ENCODE measurements around the gene ARSD.

ARSD gene

DNA sequence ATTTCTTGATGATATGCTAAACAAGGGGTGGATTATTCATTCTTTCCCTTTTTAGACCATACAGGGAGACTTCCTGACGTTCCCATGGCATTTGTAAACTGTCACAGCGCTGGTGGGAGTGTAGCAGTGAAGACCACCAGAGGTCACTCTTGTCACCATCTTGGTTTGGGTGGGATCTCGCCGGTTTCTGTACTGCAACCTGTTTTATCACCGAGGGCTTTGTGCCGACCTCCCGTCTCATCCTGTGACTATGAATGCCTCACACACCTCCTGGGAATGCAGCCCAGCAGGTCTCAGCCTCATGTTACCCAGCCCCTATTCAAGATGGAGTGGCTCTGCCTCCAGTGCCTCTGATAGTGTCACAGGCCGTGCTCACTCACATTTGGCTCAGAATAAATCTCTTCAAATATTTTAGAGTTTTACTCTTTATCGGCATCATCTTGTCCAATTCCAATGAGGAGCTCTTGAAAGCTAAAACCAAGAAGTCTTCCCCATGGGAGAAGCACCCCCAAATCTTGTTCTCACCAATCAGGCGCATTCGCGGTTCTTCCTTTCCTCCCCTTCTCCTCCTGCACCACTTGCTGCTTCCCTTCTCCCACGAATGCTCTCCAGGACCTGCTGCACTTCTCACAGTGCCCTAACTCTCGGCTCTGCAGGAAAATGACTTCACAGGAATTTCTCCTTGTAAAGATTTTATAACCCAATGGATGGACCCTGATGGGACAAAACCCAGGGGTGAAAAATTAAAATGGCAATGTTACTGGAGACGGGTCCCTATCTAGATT is 39.2 kb downstream of the ARSD start:
- DNase-seq = peak; percentile 28

DNA sequence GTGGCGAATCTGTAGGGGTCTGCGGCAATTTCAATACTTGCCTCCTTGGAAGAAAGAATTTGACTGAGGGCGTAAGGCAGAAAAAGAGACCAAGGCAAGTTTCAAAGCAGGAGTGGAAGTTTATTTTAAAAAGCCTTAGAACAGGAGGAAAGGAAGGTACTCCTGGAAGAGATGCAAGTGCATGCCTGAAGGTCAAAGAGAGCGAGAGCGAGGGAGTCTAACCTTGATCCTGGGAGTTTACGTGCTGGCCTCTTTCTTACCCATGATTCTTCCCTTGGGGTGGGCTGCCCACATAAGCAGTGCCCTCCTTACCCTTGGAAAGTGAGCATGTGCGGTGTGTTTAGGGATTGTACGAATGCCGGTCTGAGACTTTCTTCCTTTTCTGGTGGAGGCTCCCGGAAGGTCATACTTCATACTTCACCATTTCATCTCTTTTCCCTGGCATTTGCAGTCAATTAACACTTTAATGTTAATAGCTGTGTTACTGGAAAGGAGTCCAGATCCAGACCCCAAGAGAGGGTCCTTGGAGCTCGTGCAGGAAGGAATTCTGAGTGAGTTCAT is 40.0 kb downstream of the ARSD start:
- no peak for DNase-seq

DNA sequence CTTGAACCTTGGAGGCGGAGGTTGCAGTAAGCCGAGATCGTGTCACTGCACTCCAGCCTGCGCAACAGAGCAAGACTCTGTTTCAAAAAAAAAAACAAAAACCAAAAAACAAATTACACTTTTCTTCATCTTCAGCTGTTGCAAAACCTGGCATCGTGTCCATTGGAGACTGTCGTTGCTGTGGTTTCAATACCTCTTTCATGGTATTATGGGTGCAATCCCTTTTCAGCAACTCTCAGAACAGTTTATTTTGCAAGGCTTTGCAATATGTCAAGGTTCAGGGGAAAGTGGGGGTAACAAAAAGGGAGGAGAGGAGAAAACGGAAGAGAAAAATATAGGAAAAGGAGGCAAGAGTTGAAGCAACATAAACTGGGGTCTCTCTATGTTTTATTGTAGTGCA is 40.8 kb downstream of the ARSD start:
- DNase-seq = no peak

DNA sequence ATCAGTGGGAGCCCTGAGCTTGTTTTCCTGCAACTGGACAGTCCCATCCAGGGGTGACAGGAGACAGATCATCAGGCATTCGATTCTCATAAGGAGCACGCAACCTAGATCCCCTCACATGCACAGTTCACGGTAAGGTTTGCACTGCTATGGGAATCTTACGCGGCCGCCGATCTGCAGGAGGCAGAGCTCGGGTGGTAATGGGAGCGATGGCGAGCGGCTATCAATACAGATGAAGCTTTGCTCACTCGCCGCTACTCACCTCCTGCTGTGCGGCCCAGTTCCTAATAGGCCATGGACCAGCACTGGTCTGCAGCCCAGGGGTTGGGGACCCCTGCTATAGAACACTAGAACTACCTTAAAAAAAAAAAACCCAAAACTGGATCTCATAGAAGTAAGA is 45.4 kb downstream of the ARSD start:
- no peak for DNase-seq

DNA sequence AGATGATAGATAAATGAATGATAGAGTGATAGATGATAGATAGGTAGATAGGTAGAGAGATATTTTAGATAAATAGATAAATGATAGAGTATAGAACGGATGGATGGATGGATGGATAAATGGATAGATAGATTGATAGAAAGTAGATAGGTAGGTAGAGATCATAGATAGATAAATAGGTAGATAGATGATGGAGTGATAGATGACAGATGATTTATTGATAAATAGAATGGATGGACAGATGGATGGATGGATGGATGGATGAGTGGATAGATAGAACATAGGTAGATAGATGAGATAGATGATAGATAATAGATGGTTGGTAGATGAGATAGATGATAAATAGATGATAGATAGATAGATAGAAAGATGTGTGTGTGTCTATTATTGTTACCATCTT is 49.5 kb downstream of the ARSD start:
- DNase-seq = no peak

DNA sequence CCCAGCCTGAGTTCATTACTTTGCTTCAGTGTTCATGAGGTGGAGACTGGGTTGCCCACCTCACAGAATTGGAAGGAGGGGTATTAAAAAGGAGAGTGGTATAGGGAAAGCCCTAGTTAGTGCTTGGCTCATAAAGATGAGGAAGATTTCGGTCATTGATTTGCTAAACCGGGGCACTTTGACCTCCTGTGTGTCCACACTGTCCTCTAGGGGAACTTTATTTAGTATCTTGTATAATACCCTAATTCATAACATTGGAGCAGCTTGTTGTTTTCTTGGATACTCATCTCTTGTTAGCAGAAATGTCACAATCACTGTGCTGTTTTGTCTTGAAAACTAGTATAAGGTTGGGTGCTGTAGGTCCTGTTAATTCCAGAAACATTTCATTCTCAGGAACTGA is 50.6 kb downstream of the ARSD start:
- DNase-seq = no peak

DNA sequence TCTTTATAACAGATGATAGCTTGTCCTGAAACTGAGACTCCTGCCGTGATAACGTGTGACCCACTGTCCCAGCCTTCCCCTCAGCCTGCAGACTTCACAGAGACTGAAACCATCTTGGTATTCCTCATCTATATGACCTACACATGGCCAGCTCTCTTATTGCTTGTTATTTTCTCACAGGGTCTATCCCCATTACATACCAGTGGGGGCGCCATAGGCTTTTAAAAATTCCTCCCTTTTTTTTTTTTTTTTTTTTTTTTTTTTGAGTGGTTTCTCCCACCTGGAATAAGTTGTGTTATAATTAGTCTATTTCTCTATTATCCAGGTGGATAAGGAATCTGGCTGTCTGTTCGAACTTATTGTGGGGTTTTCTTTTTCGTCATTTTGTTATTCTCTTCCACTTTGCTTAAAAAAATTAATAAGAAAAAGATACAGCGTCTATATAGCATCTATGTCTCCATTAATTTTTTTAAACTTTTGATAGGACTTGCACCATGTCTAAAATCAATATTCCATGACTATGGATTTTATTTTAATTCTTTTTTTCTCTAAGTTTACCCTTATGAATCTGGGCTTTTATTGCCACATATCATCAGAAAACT is 53.2 kb downstream of the ARSD start:
- DNase-seq = no peak

DNA sequence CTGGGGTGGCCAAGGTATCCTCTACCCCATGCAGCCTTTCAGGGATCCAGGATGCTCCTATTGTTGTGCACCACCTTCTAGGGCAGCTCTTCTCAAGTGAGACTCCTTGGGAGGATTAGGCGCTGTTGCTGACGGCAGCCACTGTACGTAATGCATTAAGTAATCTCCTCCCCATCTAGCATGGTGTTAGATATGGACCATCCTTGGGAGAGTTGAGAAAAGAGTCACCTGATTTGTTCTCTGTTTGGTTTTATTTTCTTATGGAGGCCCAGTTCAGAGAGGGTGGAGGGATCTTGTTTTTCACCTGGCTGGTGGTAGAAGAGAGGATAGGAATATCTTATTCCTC is 54.0 kb downstream of the ARSD start:
- no peak for DNase-seq

DNA sequence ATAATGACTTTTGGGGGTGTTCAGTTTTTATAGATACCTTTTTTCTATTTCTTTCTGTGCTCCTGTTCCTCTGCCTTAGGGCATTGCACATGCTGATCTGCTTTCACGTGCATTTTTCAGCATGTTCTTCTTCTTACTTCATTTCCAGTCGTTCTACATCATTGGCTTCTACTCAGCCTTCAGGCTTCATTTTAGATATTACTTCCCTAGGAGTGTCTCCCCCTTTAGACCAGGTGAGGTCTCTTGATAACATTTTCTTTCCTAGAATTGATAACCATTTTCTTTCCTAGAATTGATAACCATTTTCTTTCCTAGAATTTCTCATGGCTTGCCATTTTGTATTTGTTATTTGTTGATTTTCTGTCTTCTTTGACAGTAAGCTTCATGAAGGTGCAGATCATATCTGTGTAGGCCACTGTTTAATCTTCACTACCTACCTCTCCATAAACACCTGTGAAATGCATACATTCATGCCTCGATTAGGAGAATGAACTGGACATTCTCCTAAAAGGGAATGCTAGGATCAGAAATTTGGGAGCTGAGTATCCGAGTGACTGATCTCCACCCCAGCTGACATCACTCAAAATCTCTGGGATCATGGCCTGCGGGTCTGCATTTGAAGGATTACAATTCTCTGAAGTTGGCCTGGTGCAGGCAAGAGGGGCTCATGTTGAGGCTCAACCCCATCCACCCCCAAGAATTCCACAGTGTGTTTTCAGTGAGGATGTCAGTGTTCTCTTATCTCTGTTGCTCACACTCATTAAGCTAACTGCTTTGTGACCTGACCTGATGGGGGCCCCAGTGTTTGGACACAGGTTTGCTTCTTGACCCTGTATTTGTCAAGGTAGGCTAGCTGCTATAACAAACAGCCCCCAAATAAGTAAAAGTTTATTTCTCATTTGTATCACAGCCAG is 54.7 kb downstream of the ARSD start:
- DNase-seq = no peak

DNA sequence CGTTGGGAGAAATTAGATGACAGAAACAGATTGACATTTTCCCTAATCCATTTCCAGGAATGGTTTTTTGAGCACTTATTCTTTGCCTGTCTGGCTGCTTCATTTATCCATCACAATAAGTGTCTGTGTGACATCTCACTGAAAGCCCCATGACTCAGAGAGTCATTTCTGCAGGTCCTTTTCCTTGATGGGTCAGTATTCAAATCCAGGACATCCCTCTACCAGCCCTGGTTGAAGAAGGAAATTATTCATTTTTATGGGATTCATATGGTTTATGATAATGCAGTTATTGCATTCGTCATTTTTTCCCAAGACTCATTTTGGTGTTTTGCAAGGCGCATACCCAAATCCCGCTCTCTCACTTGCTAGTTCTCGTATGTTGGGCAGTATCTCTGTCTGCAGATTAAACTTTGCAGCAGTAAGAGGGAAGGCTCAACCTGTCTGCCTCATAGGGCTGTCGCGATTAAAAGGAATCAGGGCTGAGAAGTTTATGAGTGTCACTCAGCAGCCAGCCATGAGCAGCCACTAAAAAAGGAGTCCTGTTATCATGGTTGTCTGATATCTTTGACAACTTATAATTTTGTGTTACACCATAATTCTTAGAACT is 56.4 kb downstream of the ARSD start:
- no peak for DNase-seq

DNA sequence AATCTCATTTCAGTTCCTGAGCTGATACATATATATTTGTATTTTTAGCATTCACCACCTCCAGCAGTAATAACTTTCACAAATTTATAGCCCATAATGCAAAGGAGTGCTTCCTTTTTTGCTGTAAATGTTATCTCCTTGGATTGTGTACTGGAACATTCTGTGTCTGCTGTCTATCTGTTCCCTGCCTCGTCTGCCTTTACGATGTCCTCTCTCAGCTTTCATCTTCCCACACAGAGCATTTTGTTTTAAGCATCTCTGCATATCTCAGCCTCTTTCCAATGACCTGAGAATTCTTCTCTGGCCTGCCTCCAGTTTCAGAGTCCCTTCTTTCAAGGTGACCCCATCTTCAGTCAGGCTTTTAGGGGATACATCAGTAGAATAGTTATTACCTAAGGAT is 57.3 kb downstream of the ARSD start:
- DNase-seq = no peak

DNA sequence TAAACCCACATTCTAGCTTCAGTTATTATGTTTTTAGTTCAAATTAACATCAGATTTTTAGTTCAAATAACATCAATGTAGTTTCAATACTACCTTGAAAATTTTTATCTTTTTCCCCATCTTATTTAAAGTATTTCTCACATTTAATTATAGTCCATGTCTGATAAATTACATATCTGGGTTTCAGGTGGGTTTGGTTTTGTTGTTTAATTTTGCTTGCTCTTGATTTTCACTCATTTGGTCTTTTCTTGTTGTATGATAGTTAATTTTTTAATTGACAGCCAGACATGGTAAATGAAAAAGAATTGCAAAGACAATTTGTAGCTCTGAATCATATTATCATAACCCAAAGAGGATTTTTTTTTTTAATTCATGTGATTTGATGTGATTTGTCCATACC is 58.5 kb downstream of the ARSD start:
- no peak for DNase-seq

DNA sequence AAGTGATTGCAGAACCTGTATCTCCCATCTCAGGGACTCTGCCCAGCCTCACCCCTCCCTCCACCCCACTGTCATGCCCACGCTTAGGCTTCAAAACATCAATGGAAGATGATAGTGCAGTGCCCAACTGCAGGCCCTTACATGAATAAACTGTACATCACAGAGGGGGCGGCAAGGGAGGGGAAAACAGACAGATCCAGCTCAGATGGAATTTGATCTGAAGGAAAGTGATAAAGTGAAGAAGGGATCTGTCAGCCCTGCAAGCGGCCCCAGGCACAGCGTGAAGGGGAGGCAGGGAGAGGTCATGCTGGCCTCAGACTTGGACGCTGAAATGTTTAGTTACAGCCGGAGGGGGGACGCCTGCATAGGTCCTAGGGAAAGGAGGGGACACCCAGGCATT is 61.9 kb downstream of the ARSD start:
- no peak for DNase-seq

DNA sequence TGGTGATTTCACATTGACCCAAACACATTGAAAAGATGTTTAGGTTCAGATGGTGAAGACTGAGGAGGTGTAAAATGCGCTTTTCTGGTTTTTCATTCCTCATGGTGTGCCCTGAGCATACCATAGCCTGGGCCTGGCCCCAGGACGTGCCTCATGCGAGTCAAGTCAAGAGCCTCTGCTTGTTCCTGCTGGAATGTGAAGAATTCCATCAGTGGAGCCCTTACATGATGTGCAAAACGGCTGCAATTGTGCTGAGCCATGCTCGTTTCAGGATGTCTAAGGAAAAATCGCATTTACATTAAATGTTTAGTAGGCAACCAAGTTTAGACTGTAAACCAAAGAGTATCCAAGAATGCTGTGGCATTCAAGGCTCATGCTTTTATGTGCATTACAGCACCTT is 65.5 kb downstream of the ARSD start:
- DNase-seq = no peak

DNA sequence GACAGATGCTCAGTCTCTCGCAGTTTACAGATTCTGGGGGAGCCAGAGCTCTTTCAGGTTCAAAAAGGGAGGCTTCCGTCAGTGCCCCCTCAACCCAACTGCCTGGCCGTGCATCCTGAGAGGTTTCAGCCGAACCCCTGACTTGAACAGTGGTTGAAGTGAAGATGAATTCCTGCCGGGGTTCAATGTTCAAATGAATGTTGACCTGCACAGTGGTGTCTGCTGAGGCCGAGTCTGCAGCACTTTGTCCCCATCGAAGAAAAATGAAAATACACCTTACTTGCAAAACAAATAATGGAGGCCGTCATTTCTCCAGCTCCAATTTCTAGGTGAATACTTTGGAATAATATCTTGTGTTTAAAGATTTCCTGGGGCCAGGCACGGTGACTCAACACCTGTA is 66.7 kb downstream of the ARSD start:
- DNase-seq = no peak

DNA sequence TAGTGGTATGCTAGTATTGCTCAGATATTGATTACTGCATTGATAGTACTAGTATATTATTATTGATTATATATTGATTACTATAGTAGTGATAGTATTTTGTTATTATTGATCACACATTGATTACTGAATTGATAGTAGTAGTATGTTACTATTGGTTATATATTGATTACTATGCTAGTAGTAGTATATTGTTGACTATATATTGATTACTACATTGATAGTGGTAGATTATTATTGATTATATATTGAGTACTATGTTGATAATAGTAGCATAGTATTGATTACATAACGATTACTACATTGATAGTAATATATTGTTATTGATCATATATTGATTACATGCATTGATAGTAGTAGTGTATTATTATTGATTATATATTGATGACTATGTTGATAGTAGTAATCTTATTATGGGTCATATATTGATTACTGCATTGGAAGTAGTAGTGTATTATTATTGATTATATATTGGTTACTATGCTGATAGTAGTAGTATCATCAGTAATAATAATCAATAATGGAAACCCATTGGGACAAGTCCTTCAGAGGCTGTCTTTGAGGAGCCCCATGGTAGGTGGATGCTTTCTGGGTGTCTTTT is 69.8 kb downstream of the ARSD start:
- DNase-seq = no peak

DNA sequence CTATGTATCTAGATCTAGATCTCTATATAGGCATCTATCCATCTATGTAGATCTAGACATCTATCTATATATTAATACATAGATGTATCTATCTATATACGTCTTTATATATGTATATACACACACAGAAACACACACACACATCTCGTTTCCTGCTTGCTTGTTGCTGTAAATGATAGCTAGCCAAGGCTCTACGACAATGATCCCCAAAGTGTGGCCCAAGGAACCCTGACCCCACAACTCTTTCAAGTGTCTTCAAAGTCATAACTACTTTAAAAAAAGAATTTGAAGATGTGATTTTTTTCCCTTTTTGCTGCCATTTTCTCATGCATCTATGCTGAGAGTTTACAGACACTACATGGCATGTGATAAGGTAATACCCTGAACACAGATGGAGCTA is 71.6 kb downstream of the ARSD start:
- DNase-seq = no peak

DNA sequence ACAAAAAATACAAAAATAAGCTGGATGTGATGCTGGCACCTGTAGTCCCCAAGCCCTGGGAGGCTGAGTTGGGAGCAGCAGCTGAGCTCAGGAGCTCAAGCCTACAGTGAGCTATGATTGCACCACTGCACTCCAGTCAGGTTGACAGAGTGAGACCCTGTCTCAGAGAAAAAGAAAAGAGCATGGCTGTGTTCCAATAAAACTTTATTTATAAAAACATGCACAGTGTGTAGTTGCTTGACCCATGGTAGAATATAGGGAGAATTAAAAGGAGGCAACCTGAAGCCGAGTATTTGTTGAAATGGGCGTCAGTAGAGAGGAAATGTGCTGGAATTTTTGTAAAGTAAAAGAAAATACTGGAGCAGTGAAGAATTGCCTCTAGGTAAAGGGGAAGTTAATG is 73.4 kb downstream of the ARSD start:
- DNase-seq = no peak

DNA sequence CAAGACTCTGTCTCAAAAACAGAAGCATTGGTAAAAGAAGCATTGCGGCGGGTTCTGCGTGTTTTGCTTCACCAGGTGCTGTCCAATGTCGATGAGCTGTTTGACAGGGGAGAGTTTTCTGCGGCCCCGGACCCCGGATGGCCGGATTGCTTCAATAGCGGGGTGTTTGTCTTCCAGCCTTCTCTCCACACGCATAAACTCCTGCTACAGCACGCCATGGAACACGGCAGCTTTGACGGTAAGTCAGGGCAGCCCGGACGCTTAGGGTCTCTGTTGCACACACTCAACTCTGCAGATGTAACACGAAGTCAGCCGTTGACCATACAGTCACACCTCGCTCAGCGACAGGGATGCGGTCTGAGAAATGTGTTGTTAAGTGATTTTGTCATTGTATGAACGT is 74.2 kb downstream of the ARSD start:
- no peak for DNase-seq

Measured in femur (tissue), 1 donor.